GM23338 (cell line): ENCODE measurements around the gene COTL1. TPM values are rescaled to one million over a fixed set of nuclear protein-coding genes. Genes with fewer than 3 reads are reported as not detected.

Source experiments
- ATAC-seq: fragments of 200-7000 bp; cut with Tn5 transposase; 3 replicates; pipeline ENCODE4 v1.9.1; 2020
- DNase-seq: peaks from one replicate; pipeline ENCODE4 v3.0.0-alpha.2; 2015; ENCODE audit warnings: low spot score
- H2AFZ ChIP-seq: fragments of 200-600 bp; sonication (generic); 2 replicates; pipeline ENCODE4 v1.8.0; 2016; ENCODE audit warnings: antibody characterized with exemption, mild to moderate bottlenecking, moderate library complexity
- H3F3A ChIP-seq: fragments of 200-600 bp; sonication (generic); replicated peaks from 2 replicates; pipeline ENCODE4 v1.8.0; 2017; ENCODE audit warnings: antibody characterized with exemption, mixed run types, low read depth
- H3K27ac ChIP-seq: fragments of 200-600 bp; sonication (generic); 2 replicates; pipeline ENCODE4 v1.6.1; 2016; ENCODE audit warnings: low read depth
- H3K27me3 ChIP-seq: fragments of 200-600 bp; sonication (generic); 2 replicates; pipeline ENCODE4 v1.8.0; 2016; ENCODE audit warnings: mild to moderate bottlenecking, mixed run types, moderate library complexity; ENCODE audit not compliant: insufficient read depth
- H3K36me3 ChIP-seq: fragments of 200-600 bp; sonication (generic); 2 replicates; pipeline ENCODE4 v1.8.0; 2016; ENCODE audit warnings: mild to moderate bottlenecking; ENCODE audit not compliant: insufficient read depth
- H3K4me1 ChIP-seq: fragments of 200-600 bp; sonication (generic); 2 replicates; pipeline ENCODE4 v1.8.0; 2016; ENCODE audit warnings: mild to moderate bottlenecking, moderate library complexity; ENCODE audit not compliant: insufficient read depth
- H3K4me2 ChIP-seq: fragments of 200-600 bp; sonication (generic); 2 replicates; pipeline ENCODE4 v1.7.1; 2017; ENCODE audit warnings: mixed run types
- H3K4me3 ChIP-seq: fragments of 200-600 bp; sonication (generic); 2 replicates; pipeline ENCODE4 v1.6.1; 2016; ENCODE audit warnings: mixed run types
- H3K79me2 ChIP-seq: fragments of 200-600 bp; sonication (generic); replicated peaks from 2 replicates; pipeline ENCODE4 v1.8.0; 2017; ENCODE audit warnings: mild to moderate bottlenecking; ENCODE audit not compliant: insufficient read depth
- H3K9me2 ChIP-seq: fragments of 200-600 bp; sonication (generic); 2 replicates; pipeline ENCODE4 v1.8.0; 2017; ENCODE audit not compliant: insufficient read depth
- H4K20me1 ChIP-seq: fragments of 200-600 bp; sonication (generic); replicated peaks from 2 replicates; pipeline ENCODE4 v1.8.0; 2017; ENCODE audit warnings: mild to moderate bottlenecking; ENCODE audit not compliant: insufficient read depth
- H3K27ac Mint-ChIP-seq: 2 replicates; pipeline ENCODE4 v1.8.0; 2020; ENCODE audit warnings: inconsistent platforms, mild to moderate bottlenecking, moderate library complexity, mixed read lengths
- H3K27me3 Mint-ChIP-seq: 3 replicates; pipeline ENCODE4 v1.8.0; 2022; ENCODE audit warnings: low read depth, mild to moderate bottlenecking, moderate library complexity, mixed read lengths, inconsistent platforms; ENCODE audit not compliant: insufficient read depth, poor library complexity
- H3K36me3 Mint-ChIP-seq: 3 replicates; pipeline ENCODE4 v1.8.0; 2021; ENCODE audit warnings: low read depth, mild to moderate bottlenecking, inconsistent platforms, moderate library complexity, mixed read lengths
- H3K4me1 Mint-ChIP-seq: 3 replicates; pipeline ENCODE4 v1.8.0; 2020; ENCODE audit warnings: mild to moderate bottlenecking, inconsistent platforms, mixed read lengths
- H3K4me3 Mint-ChIP-seq: 3 replicates; pipeline ENCODE4 v1.8.0; 2021; ENCODE audit warnings: moderate library complexity, mild to moderate bottlenecking, inconsistent platforms, mixed read lengths
- H3K9me3 Mint-ChIP-seq: 3 replicates; pipeline ENCODE4 v1.8.0; 2020; ENCODE audit warnings: moderate library complexity, mild to moderate bottlenecking, inconsistent platforms, mixed read lengths
- ZNF331 ChIP-seq: fragments of 250-450 bp; sonication (Bioruptor Pico); IDR thresholded peaks from 2 replicates; pipeline ENCODE4 v1.5.0; 2020; ENCODE audit warnings: low read depth, mild to moderate bottlenecking, moderate library complexity
- polyA plus RNA-seq: library from polyadenylated mRNA; unstranded; fragments of >200 nt; fragmentation: Nextera tagmentation; extraction: Ambion mirVana; gene quantifications from 2 replicates; pipeline ENCODE4 v1.2.1, GENCODE V29; 2016
- total RNA-seq: library from RNA; depleted of rRNA; stranded (reverse); fragments of >200 nt; shearing (Covaris generic); gene quantifications from 2 replicates; pipeline ENCODE4 v1.2.3, GENCODE V29; 2014
- TF ChIP-seq, protein P1 (sequence below): fragments of 250-450 bp; sonication (Bioruptor Pico); IDR thresholded peaks from 2 replicates; pipeline ENCODE4 v1.5.0; 2020; ENCODE audit warnings: mild to moderate bottlenecking, moderate library complexity
- TF ChIP-seq, protein P2 (sequence below): IDR thresholded peaks from 2 replicates; pipeline ENCODE4 v1.6.1; 2016; ENCODE audit warnings: antibody characterized with exemption
- TF ChIP-seq, protein P3 (sequence below), 2 experiments: fragments of 200-600 bp in 1 of 2; sonication (generic) in 1 of 2; conservative IDR thresholded peaks; 2 replicates each; pipeline versions ENCODE4 v1.5.1 to v1.6.1; 2016 to 2017; ENCODE audit warnings: antibody characterized with exemption in 2 of 2, low read depth in 2 of 2, mild to moderate bottlenecking in 2 of 2, moderate library complexity in 1 of 2
- TF ChIP-seq, protein P4 (sequence below): IDR thresholded peaks from one replicate; pipeline ENCODE4 v1.6.1; 2018; ENCODE audit warnings: antibody characterized with exemption; ENCODE audit not compliant: unreplicated experiment

Gene COTL1
- total and polyA plus RNA-seq, 2 experiments from 2014 or later: 117 to 166 TPM

DNA sequence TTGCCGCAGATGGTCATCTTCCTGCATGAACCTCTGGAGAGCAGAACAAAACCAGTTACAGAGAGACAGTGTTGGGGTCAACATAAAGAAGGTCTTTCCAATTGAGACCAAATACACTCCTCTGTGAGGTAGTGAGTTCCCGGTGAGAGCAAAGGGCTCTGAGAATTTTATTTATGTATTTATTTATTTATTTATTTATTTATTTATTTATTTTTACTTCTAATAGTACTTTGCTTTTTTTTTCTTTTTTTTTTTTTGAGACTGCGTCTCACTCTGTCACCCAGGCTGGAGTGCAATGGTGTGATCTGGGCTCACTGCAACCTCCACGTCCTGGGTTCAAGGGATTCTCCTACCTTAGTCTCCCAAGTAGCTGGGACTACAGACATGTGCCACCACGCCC lies 12.1 kb upstream of the COTL1 start:
- Mint-ChIP-seq H3K27ac (no peak overlapping the region), H3K4me3 (no peak overlapping the region), H3K36me3 (no peaks in the 10 kb centered on the region), H3K27me3 (no peaks in the 10 kb centered on the region), H3K9me3 (no peaks in the 10 kb centered on the region), H3K4me1 (peaks cover 14% of the 10 kb centered on the region)
- Histone ChIP-seq H3K79me2 (no peaks in the 10 kb centered on the region), H2AFZ (peak overlapping the region; percentile 97), H3K4me2 (no peak overlapping the region), H3K36me3 (no peaks in the 10 kb centered on the region), H4K20me1 (no peaks in the 10 kb centered on the region), H3F3A (no peaks in the 10 kb centered on the region), H3K9me2 (no peaks in the 10 kb centered on the region), H3K4me3 (no peak overlapping the region), H3K27ac (no peak overlapping the region), H3K4me1 (peaks cover 5% of the 10 kb centered on the region; the same call in 1 of the 2 replicates), H3K27me3 (no peaks in the 10 kb centered on the region)
- TF ChIP-seq, protein P1, sequence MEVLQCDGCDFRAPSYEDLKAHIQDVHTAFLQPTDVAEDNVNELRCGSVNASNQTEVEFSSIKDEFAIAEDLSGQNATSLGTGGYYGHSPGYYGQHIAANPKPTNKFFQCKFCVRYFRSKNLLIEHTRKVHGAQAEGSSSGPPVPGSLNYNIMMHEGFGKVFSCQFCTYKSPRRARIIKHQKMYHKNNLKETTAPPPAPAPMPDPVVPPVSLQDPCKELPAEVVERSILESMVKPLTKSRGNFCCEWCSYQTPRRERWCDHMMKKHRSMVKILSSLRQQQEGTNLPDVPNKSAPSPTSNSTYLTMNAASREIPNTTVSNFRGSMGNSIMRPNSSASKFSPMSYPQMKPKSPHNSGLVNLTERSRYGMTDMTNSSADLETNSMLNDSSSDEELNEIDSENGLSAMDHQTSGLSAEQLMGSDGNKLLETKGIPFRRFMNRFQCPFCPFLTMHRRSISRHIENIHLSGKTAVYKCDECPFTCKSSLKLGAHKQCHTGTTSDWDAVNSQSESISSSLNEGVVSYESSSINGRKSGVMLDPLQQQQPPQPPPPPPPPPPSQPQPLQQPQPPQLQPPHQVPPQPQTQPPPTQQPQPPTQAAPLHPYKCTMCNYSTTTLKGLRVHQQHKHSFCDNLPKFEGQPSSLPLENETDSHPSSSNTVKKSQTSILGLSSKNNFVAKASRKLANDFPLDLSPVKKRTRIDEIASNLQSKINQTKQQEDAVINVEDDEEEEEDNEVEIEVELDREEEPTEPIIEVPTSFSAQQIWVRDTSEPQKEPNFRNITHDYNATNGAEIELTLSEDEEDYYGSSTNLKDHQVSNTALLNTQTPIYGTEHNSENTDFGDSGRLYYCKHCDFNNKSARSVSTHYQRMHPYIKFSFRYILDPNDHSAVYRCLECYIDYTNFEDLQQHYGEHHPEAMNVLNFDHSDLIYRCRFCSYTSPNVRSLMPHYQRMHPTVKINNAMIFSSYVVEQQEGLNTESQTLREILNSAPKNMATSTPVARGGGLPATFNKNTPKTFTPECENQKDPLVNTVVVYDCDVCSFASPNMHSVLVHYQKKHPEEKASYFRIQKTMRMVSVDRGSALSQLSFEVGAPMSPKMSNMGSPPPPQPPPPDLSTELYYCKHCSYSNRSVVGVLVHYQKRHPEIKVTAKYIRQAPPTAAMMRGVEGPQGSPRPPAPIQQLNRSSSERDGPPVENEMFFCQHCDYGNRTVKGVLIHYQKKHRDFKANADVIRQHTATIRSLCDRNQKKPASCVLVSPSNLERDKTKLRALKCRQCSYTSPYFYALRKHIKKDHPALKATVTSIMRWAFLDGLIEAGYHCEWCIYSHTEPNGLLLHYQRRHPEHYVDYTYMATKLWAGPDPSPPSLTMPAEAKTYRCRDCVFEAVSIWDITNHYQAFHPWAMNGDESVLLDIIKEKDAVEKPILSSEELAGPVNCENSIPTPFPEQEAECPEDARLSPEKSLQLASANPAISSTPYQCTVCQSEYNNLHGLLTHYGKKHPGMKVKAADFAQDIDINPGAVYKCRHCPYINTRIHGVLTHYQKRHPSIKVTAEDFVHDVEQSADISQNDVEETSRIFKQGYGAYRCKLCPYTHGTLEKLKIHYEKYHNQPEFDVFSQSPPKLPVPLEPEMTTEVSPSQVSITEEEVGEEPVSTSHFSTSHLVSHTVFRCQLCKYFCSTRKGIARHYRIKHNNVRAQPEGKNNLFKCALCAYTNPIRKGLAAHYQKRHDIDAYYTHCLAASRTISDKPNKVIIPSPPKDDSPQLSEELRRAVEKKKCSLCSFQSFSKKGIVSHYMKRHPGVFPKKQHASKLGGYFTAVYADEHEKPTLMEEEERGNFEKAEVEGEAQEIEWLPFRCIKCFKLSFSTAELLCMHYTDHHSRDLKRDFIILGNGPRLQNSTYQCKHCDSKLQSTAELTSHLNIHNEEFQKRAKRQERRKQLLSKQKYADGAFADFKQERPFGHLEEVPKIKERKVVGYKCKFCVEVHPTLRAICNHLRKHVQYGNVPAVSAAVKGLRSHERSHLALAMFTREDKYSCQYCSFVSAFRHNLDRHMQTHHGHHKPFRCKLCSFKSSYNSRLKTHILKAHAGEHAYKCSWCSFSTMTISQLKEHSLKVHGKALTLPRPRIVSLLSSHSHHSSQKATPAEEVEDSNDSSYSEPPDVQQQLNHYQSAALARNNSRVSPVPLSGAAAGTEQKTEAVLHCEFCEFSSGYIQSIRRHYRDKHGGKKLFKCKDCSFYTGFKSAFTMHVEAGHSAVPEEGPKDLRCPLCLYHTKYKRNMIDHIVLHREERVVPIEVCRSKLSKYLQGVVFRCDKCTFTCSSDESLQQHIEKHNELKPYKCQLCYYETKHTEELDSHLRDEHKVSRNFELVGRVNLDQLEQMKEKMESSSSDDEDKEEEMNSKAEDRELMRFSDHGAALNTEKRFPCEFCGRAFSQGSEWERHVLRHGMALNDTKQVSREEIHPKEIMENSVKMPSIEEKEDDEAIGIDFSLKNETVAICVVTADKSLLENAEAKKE (CRISPR knock-in tag): no peak
- TF ChIP-seq, protein P2, sequence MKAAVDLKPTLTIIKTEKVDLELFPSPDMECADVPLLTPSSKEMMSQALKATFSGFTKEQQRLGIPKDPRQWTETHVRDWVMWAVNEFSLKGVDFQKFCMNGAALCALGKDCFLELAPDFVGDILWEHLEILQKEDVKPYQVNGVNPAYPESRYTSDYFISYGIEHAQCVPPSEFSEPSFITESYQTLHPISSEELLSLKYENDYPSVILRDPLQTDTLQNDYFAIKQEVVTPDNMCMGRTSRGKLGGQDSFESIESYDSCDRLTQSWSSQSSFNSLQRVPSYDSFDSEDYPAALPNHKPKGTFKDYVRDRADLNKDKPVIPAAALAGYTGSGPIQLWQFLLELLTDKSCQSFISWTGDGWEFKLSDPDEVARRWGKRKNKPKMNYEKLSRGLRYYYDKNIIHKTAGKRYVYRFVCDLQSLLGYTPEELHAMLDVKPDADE: no peak
- TF ChIP-seq, protein P3, sequence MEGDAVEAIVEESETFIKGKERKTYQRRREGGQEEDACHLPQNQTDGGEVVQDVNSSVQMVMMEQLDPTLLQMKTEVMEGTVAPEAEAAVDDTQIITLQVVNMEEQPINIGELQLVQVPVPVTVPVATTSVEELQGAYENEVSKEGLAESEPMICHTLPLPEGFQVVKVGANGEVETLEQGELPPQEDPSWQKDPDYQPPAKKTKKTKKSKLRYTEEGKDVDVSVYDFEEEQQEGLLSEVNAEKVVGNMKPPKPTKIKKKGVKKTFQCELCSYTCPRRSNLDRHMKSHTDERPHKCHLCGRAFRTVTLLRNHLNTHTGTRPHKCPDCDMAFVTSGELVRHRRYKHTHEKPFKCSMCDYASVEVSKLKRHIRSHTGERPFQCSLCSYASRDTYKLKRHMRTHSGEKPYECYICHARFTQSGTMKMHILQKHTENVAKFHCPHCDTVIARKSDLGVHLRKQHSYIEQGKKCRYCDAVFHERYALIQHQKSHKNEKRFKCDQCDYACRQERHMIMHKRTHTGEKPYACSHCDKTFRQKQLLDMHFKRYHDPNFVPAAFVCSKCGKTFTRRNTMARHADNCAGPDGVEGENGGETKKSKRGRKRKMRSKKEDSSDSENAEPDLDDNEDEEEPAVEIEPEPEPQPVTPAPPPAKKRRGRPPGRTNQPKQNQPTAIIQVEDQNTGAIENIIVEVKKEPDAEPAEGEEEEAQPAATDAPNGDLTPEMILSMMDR (conservative IDR thresholded peaks at IDR 0.05; ENCODE audit: low read depth in 2 of 2): no peak
- TF ChIP-seq, protein P4, sequence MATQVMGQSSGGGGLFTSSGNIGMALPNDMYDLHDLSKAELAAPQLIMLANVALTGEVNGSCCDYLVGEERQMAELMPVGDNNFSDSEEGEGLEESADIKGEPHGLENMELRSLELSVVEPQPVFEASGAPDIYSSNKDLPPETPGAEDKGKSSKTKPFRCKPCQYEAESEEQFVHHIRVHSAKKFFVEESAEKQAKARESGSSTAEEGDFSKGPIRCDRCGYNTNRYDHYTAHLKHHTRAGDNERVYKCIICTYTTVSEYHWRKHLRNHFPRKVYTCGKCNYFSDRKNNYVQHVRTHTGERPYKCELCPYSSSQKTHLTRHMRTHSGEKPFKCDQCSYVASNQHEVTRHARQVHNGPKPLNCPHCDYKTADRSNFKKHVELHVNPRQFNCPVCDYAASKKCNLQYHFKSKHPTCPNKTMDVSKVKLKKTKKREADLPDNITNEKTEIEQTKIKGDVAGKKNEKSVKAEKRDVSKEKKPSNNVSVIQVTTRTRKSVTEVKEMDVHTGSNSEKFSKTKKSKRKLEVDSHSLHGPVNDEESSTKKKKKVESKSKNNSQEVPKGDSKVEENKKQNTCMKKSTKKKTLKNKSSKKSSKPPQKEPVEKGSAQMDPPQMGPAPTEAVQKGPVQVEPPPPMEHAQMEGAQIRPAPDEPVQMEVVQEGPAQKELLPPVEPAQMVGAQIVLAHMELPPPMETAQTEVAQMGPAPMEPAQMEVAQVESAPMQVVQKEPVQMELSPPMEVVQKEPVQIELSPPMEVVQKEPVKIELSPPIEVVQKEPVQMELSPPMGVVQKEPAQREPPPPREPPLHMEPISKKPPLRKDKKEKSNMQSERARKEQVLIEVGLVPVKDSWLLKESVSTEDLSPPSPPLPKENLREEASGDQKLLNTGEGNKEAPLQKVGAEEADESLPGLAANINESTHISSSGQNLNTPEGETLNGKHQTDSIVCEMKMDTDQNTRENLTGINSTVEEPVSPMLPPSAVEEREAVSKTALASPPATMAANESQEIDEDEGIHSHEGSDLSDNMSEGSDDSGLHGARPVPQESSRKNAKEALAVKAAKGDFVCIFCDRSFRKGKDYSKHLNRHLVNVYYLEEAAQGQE: no peak
- TF ChIP-seq ZNF331: no peak
- no peak for DNase-seq
- ATAC-seq: no peak
